GF-D8 (cell line): ENCODE measurements around the gene ITFG1.
"Not testable (repeated sequence)": the region's sequence is repeated elsewhere in the genome, so short reads cannot be mapped to it uniquely, and the experiment has no call there.

Experiments used
- DNase-seq: peaks from one replicate; lab custom pipeline; 2025; lab: John Stamatoyannopoulos, UW

The ITFG1 gene

DNA sequence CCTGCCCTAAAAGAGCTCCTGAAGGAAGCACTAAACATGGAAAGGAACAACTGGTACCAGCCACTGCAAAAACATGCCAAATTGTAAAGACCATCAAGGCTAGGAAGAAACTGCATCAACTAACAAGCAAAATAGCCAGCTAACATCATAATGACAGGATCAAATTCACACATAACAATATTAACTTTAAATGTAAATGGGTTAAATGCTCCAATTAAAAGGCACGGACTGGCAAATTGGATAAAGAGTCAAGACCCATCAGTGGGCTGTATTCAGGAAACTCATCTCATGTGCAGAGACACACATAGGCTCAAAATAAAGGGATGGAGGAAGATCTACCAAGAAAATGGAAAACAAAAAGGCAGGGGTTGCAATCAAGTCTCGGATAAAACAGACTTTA lies 136.6 kb downstream of the ITFG1 start:
- DNase-seq = not testable (repeated sequence)

DNA sequence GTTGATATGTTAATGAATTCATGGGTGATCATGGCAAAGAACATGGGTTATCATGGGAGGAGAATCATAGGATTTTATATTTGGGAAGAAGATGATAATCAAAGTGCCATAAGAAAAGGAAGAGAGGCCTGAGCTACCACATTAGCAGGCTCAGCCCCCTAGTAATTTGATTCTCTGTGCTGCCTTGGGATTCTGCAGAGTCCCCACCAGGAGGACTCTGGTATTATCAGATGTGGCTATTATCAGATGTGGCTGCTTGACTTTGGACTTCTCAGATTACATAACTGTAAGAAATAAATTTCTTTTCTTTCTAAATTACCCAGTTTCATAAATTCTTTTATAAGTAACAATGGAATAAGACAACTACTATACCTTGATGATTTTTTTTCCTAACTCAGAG lies 137.6 kb downstream of the ITFG1 start:
- no peak for DNase-seq

DNA sequence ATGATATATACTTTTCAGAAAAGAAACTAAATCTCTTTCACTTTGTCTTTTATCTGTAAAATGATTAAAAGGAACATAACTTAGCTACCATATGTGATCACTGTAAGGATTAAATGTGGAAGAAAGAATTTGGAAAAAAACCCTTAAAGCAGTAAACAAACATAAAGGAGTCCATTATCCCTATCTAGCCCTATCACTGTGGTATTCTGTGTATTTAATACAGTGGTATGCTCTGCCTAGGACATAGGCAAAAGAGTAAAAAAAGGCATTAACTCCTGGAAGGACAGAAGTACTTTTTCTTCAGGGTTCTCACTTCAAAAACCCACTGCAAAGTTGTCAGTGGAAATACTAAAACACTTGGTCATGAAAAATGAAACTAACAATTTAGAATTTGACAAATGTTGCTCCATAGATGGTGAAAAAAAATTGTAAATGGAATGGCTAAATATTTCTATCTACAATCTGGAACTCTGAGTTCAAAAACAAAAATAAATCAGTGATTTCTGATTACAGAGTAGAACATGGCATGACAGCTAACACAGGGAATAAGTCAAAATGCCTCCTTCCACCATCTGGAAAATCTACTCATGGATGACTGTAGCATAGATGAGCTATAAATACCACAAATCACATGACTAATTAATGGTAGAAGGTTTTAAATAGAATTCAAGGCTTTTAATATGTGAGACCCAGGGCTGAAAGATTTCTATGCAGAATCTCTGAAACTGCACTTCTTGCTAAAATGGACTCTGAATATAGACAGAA lies 140.1 kb downstream of the ITFG1 start:
- no peak for DNase-seq

DNA sequence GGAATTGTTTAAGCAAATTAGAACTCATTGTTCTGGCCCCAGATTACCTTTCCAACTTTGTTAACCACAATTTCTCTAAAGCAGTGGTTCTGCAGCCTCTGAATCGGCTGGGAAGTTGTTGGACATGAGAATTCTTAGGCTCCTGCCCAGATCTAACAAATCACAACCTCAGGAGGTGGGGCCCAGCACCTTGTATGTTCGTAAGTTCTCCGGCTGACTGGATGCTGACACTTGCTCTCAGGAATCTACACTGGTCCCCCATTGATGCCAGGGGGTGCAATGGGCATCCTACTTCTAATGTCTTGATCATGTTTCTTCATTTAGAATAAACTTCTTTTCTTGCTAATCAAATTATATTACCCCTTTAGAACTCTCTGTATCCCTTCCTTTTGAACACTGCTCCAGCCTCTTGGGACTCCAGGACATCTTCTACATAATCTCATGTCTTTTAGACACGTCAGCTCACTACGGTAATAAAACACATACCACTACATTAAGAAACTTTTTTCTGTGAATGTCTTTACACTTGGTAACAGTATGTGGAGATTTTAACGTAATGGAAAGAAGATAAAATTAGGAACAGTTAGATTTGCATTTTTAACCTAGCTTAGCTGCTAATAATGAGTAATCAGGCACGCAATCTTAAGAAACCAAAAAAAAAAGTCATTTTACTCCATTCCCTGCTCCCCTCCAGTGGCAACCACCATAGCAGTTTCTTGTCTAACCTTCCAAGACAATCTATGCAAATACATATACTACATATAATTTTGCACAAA lies 143.2 kb downstream of the ITFG1 start:
- no peak for DNase-seq

DNA sequence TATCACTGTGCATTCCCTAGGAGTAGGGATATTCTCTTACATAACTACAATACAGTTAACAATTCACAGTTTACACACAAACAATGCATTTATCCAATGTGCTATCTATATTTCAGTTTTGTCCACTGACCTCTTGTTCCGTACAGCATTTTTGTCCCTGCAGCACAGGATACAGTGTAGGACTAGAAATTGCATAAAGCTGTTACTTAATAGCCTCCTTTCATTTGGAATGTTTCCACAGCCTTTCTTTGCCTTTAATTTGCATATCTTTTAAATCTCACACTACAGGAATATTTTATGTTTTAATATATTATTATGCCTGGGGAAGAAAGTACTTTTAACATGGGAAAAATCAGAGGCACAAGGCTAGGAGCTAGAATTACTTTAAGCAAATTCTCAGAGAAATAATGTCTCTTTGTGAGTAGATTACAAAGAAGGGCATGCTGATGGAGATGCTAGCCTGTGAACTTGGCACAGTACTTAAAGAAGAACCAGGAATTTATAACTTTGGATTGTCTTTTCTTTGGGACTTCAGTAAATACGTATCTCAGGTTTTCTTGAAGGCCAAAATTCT lies 144.3 kb downstream of the ITFG1 start:
- no peak for DNase-seq

DNA sequence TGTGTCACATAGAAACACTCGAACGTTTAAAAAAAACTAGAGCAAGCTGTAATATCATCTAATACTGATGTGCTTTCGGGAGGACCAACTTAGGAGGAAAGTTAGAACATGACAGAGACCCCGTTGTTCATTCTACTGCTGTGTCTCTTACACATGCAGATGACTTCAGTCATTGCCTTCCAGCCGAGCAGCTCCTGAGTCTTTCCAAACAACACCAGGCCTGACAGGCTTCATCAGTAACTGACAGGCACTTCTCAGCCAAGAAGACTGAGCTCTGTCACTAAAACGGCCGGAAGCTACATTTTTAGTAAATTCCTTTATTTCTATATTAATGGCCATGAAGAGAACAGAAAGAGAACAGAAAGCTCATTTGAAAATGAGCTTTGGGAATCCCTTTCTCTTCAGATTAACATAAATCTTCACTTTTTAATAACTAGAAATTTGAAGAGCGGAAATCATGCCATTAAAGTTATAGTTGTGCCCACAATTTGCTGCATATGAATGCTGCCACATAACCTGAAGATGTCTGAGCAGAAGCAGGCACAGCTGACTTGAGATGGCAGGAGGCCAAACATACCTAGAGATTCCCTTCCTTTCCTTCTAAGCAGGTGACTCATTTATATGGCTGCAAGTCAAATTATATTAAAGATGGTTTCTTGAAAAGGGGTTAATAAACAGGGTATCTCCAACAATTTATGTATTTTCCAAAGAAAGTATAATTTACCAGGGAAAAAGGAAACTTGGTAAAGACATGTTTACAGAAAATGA lies 148.9 kb downstream of the ITFG1 start:
- no peak for DNase-seq

DNA sequence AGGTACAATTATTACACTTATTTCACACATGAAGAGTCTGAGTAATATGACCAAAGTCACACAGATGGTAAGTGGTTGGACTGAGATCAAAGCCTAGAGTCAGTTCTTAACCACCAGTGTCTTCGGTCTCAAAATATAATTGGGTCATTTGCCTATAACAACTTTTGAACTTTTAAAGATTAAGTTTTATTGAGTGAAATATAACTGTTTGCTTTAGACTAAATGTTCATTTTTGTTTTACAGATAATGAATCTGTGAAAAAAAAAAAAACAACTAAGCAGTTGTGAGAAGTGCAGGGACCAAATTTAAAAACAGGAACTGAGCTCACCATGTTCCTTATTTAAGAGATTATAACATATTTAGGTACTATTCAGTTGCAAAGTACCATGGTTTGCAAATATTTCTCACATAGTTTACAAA lies 150.1 kb downstream of the ITFG1 start:
- DNase-seq = no peak

DNA sequence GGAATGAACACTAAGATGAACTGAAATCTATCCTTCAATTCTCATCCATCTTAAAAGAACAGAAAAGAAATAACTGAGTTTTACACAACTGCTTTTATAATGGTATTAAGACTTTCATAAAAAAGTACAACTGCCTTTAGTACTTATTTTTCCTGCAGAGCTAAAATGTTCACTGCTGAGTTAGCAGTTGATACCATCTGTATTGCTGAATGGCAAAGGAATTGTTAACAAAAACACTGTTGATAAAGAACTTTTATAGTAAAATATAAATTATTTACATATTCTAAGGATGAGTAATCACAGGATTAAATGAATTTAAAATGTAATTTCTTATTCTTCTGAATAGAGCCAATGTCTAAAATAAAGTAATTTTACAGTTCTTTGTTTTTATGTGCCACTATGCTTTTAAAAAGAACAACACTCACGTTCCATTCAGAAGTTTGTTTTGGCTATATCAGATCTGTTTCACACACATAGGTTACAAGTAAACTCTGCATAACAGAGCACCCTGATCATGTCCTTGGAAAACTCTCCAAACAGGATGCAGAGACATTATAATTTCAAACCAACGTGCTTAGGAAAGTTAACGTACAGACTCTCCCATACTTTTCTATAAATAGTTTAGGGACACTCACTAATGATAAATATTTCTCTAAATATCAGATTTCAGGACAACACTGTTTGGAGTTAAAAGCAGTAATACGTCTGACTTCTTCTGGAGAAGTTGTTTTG lies 151.1 kb downstream of the ITFG1 start:
- DNase-seq = no peak

DNA sequence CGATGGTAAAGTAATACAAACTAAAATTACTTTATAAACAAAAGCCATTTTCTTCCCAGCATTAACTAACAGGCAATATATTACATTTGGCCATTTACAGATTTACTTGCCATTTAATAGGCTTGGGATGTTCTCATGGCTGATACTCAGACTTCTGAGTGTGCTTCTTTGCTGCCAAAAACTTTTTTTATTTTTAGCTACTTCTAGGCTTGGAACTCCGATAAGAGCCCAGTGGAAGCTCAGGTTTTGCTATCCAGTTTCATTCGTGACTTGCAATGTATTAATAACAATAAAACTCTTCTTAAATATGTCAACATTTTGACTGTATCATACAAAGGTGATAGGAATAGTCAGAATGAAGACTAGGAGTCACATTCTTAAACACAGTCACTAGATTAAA lies 152.3 kb downstream of the ITFG1 start:
- no peak for DNase-seq

DNA sequence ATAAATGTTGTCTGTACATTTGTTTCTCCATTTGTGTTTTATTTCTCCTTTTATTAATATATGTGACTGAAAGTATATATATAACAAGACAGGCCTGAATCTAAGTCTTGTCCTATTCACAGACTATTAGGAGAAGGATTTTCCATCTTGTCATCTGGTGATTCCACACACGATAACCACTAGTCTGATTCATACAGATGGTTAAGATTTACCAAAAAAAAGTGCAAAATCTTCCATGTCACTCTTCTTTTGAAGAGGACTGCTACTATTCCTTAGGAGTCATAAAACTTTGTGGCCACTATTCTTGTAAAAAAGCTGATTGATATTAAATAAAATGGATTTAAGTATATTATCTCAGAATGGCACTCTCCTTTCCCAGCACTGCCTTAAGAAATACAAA lies 156.3 kb downstream of the ITFG1 start:
- no peak for DNase-seq

DNA sequence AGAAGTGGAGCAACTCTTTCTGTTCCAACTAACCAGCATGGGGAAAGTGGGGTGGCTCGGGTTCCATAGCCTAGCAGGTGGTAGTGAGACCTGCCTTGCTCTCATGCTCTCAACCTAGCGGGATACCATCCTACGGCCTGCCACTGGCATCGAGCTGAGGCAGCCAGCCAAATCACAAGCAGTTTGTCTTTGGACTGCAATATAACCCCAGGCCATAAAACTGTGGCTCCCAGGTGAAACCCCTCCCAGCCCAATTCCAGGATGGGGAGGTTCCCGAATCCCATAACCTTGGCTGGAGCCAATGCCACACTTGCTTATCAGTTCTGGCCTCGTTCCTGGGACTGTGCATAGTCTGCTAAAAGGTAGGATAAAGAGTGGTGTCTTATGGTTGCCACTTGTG lies 161.3 kb downstream of the ITFG1 start:
- no peak for DNase-seq

DNA sequence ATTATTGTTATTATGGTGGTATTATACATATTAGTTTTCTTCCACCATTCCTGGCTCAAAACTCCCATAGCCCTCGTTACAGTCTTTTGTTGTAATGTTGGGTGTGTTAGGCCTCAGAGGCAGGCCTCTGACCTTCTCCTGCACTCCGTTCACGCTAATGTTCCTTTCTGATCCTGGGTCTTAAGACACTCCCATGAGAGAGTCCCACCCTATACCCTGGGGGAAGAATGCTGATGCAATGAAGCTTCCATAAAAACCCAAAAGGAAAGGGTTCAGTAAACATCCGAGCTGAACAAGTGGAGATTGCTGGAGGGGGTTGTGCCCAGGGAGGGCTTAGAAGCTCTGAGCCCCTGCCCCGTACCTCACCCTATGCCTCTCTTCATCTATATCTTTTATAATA lies 175.9 kb downstream of the ITFG1 start:
- no peak for DNase-seq

DNA sequence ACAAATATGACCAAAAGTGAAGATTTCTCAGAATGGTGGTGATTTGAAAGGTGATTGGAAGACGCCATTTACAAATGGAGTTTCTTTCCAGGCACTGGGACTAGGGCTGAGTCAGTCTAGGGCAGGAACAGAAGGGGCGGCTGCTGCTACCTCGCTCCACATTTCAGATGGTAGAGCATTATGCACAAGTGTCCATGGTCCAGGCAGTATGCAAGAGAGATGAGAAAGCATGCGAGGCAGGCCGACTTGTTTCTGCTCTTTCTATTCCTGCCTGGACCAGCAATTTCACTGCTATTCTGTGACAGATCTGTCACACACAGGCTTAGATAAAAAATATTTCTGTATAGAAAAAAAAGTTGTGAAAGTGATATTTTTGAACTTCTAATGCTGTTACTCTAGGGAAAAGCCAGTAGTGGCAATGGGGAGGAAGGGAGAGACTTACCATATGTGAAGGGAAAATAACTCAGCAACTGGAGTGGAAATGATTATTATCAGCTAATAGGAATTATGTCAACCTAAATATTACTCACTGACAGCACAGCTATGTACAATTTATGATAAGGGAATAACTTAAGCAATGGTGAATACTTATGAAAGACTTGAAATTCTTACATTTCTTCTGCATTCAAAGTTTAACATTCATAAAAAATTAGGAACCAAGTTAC lies 182.4 kb downstream of the ITFG1 start:
- no peak for DNase-seq

DNA sequence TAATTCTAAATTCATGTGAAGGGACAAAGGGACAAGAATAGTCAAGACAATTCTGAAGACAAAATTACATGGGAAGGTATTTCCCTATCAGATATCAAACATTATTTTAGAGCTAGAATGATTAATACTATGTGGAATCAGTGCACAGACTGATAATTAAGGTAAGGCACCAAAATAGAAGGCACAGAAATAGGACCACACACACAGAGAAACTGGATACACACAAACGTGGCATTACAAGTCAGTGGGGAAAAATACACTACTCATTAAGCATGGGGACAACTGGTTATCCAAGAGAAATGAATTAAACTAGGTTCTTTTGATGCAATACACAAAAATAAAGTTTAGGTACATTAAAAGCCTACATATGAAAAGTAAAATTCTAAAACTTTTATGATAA lies 184.3 kb downstream of the ITFG1 start:
- DNase-seq = no peak

DNA sequence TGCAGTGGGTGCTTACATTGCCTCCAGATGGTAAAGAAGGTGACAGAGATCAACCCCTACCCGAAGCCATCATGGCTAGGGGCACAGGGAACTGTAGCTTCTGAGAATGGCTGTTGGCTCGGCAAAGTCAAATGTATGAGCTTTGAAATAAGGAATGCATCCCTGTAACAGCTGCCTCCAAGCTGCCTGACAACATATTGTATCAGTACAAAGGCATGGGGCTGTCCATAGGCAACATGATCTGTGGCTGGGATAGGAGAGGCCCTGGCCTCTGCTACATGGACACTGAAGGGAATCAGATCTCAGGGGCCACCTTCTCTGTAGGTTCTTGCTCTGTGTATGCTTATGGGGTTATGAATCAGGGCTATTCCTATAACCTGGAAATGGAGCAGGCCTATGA lies 197.9 kb downstream of the ITFG1 start:
- DNase-seq = no peak

DNA sequence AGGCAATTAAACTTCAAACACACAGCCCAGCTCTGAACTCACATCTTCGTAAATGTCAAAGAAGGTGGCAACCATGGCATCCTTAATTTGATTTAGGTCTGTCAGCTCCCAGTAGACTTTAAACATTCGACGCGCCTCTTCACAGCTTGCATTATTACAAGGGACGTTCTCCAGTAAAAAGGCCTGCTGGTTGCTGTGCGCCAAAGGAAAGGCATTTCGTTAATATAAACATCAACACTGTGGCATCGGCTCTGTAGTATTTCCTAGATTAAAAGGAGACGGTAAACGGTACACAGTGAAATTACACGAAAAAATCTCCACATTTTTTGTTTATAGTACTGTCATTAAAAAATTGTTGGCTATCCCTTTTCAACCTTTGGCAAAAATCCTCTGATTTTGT lies 200.4 kb downstream of the ITFG1 start:
- no peak for DNase-seq

DNA sequence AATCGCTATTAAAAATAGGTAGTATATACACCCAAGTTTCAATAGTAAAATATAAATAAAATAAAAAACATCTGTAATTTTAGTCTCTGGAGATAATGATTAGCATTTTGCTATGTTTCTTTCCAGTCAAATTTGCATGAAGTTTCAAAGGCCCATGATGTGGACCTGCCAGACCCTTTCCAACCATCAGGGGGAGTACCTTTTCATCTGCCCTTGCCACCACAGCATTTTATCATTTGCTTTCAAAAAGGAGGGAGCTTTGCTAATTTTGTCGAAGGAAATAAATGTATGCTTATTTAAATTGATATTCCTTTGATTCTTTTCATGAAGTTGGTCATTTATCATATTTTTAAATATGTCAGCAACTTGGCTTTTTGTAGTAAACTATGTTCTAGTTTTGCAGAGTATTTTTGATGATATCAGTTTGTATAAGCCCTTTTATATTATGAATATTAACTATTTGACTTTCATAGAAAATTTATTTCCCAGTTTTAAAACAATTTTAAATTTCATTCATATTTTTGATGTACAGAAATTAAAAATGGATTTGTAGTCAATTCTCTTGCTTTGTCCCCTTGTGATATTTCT lies 201.9 kb downstream of the ITFG1 start:
- no peak for DNase-seq

DNA sequence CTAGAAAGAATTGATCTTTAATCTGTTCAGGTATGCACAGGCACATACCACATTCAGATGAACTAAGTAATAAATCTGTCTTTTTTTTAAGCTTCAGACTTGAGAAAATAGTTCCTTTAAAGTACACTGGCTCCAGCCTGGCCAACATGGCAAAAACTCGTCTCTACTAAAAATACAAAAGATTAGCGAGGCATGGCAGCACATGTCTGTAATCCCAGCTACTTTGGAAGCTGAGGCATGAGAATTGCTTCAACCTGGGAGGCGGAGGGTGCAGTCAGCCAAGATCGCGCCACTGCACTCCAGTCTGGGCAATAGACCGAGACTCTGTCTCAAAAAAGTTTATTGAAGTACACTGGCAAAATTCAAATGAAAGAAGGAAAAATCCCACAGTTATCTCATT lies 206.1 kb downstream of the ITFG1 start:
- DNase-seq = no peak

DNA sequence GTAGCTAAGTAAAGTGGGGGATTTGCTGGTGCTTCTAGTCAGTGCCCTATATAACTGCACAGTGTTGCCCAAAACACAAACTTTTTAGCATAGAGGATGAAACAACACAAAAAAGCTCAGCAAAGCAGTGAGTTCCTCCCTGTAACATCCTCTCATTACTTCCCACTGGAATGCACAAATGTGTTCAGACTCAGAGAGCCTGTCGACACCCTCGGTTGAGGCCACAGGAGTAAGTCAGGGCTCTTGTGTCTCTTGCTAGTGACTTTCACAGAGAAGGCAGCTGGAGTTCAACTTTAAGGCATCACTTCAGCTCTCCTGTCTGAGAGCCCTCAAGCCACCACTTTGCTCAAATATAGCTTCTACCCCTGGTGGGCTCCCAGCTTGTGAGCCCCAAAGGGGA lies 209.9 kb downstream of the ITFG1 start:
- no peak for DNase-seq

DNA sequence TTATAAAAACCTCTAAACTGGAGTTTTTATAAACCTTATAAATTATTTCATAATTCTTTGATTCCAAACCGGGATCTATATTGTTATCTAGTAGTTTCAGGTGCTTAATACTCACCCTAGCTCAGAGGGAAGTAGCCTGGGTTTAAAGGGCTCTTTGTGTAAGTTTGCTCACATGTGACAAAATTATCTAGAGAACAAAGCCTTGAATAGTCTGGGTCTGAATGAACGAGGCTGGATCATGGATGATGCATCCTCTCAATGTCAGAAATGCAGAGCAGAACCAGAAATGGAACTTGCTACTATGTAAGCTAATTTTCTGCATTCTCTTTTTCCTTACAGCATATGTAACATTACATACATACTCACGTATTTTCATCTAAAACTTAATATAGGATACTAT lies 213.2 kb downstream of the ITFG1 start:
- DNase-seq = no peak

DNA sequence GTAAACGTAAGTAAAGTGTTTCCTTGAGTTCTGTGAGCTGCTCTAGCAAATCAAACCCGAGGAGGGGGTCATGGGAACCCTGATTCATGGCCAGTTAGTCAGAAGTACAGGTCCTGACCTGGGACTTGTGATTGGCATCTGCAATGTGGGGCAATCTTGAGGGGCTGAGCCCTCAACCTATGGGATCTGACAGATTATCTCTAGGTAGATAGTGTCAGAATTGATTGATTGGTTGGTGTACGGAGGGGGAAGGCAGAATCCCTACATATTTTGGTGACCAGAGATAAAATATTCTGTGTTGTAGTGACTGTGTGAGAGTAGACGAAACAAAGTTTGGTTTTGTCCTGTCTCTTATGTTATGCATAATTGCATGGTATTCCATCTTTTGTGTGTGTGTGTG lies 216.7 kb downstream of the ITFG1 start:
- DNase-seq = no peak
